SU-DHL-6 (cell line): ENCODE data around the gene FMN1.

Experiments
- H2AFZ ChIP-seq: fragments of 200-600 bp; sonication (generic); 2 replicates; pipeline ENCODE4 v1.6.1; 2014; ENCODE audit warnings: low read depth, mild to moderate bottlenecking, moderate library complexity, mixed read lengths, antibody characterized with exemption, low read length; ENCODE audit not compliant: severe bottlenecking
- H3F3A ChIP-seq: fragments of 200-600 bp; shearing (Covaris generic); 2 replicates; pipeline ENCODE4 v1.6.0; 2016; ENCODE audit warnings: antibody characterized with exemption, mild to moderate bottlenecking; ENCODE audit not compliant: insufficient read depth
- H3K27ac ChIP-seq: fragments of 200-600 bp; sonication (generic); 2 replicates; pipeline ENCODE4 v1.5.1; 2016; ENCODE audit warnings: low read depth, mild to moderate bottlenecking, low read length, moderate library complexity, mixed read lengths
- H3K27me3 ChIP-seq: fragments of 200-600 bp; sonication (generic), shearing (Covaris generic); 2 replicates; pipeline ENCODE4 v1.6.0; 2014; ENCODE audit warnings: mild to moderate bottlenecking, low read length
- H3K36me3 ChIP-seq: fragments of 200-600 bp; sonication (generic); 2 replicates; pipeline ENCODE4 v1.6.1; 2014; ENCODE audit warnings: mild to moderate bottlenecking, low read length, mixed read lengths
- H3K4me2 ChIP-seq: fragments of 300-600, 200-600 bp; shearing (Covaris generic), sonication (generic); 2 replicates; pipeline ENCODE4 v1.6.0; 2014; ENCODE audit warnings: low read length, low read depth, mild to moderate bottlenecking; ENCODE audit not compliant: poor library complexity, severe bottlenecking
- H3K4me3 ChIP-seq: fragments of 200-600 bp; sonication (generic); 2 replicates; pipeline ENCODE4 v1.5.1; 2014; ENCODE audit warnings: antibody characterized with exemption, low read length, mild to moderate bottlenecking, mixed read lengths; ENCODE audit not compliant: insufficient read depth, poor library complexity, severe bottlenecking
- H3K79me2 ChIP-seq: fragments of 200-600 bp; sonication (generic); 2 replicates; pipeline ENCODE4 v1.6.1; 2014; ENCODE audit warnings: mild to moderate bottlenecking, low read length, moderate library complexity; ENCODE audit not compliant: insufficient read depth
- H3K9ac ChIP-seq: fragments of 200-600 bp; sonication (generic); 2 replicates; pipeline ENCODE4 v1.7.0; 2014; ENCODE audit warnings: mild to moderate bottlenecking, low read length
- H3K9me2 ChIP-seq: fragments of 200-600 bp; sonication (generic); replicated peaks from 2 replicates; pipeline ENCODE4 v1.6.1; 2014; ENCODE audit warnings: low read length; ENCODE audit not compliant: insufficient read depth
- H3K9me3 ChIP-seq: fragments of 200-600 bp; sonication (generic); 2 replicates; pipeline ENCODE4 v1.6.1; 2014; ENCODE audit warnings: low read length, mixed read lengths; ENCODE audit not compliant: insufficient read depth
- H4K20me1 ChIP-seq: fragments of 200-600 bp; sonication (generic); 2 replicates; pipeline ENCODE4 v1.6.1; 2014; ENCODE audit warnings: low read depth, mild to moderate bottlenecking, antibody characterized with exemption, low read length, moderate library complexity, mixed read lengths
- CTCF ChIP-seq: fragments of 200-600 bp; sonication (generic); IDR thresholded peaks from one replicate; pipeline ENCODE4 v1.5.1; 2017; ENCODE audit warnings: antibody characterized with exemption, mild to moderate bottlenecking, low read length, moderate library complexity; ENCODE audit not compliant: insufficient read depth, poor library complexity, severe bottlenecking
- EZH2phosphoT487 ChIP-seq: fragments of 200-600 bp; sonication (generic), shearing (Covaris generic); conservative IDR thresholded peaks from 2 replicates; pipeline ENCODE4 v1.6.1; 2018; ENCODE audit warnings: mild to moderate bottlenecking, antibody characterized with exemption, low read length, moderate library complexity, mixed read lengths

The FMN1 gene

GRCh38 chr15:32885713-32886112 lies 308.8 kb downstream of the FMN1 start:
- Histone ChIP-seq H3K9me3 (no peaks in the 10 kb centered on the region), H3K27ac (no peak overlapping the region), H4K20me1 (no peaks in the 10 kb centered on the region), H2AFZ (no peak overlapping the region), H3K36me3 (no peaks in the 10 kb centered on the region), H3K9me2 (no peaks in the 10 kb centered on the region), H3K79me2 (no peaks in the 10 kb centered on the region), H3F3A (no peaks in the 10 kb centered on the region), H3K9ac (no peak overlapping the region), H3K27me3 (no peaks in the 10 kb centered on the region), H3K4me3 (no peak overlapping the region), H3K4me2 (no peak overlapping the region)
- TF ChIP-seq EZH2phosphoT487 (no peak), CTCF (no peak)

- Histone ChIP-seq H3K4me2 (no peak overlapping the region), H2AFZ (no peak overlapping the region), H3K4me3 (no peak overlapping the region), H3K9me3 (no peaks in the 10 kb centered on the region), H3K27me3 (no peaks in the 10 kb centered on the region), H3K36me3 (no peaks in the 10 kb centered on the region), H3K9ac (no peak overlapping the region), H3K79me2 (no peaks in the 10 kb centered on the region), H3K27ac (no peak overlapping the region), H3K9me2 (no peaks in the 10 kb centered on the region), H3F3A (no peaks in the 10 kb centered on the region), H4K20me1 (no peaks in the 10 kb centered on the region)
- no peak for TF ChIP-seq CTCF
- TF ChIP-seq EZH2phosphoT487: no peak
These were observed 310.4 kb downstream of the FMN1 start for GRCh38 chr15:32884146-32884545.

- no peak overlapping the region for H3K27ac ChIP-seq
- no peaks in the 10 kb centered on the region for H3K9me2 ChIP-seq
- no peaks in the 10 kb centered on the region for H3F3A ChIP-seq
- H3K9ac ChIP-seq: no peak overlapping the region
- H3K36me3 ChIP-seq: no peaks in the 10 kb centered on the region
- no peak for TF ChIP-seq CTCF
- no peak for TF ChIP-seq EZH2phosphoT487
- H3K4me3 ChIP-seq: no peak overlapping the region
- H3K9me3 ChIP-seq: no peaks in the 10 kb centered on the region
- no peaks in the 10 kb centered on the region for H4K20me1 ChIP-seq
- H3K27me3 ChIP-seq: no peaks in the 10 kb centered on the region
- no peak overlapping the region for H2AFZ ChIP-seq
- no peaks in the 10 kb centered on the region for H3K79me2 ChIP-seq
- no peak overlapping the region for H3K4me2 ChIP-seq
These were observed 311.6 kb downstream of the FMN1 start for GRCh38 chr15:32882955-32883354.

- Histone ChIP-seq H3F3A (no peaks in the 10 kb centered on the region), H3K36me3 (no peaks in the 10 kb centered on the region), H3K27me3 (no peaks in the 10 kb centered on the region), H4K20me1 (no peaks in the 10 kb centered on the region), H3K79me2 (no peaks in the 10 kb centered on the region), H3K9me3 (no peaks in the 10 kb centered on the region), H3K4me2 (no peak overlapping the region), H3K9ac (no peak overlapping the region), H2AFZ (no peak overlapping the region), H3K27ac (no peak overlapping the region), H3K9me2 (no peaks in the 10 kb centered on the region), H3K4me3 (no peak overlapping the region)
- TF ChIP-seq EZH2phosphoT487 (no peak), CTCF (no peak)
These were observed 313.0 kb downstream of the FMN1 start for GRCh38 chr15:32881528-32881927.
